ENCODE measurements around the gene G0S2.
"Not testable (repeated sequence)": the region's sequence is repeated elsewhere in the genome, so short reads cannot be mapped to it uniquely, and the experiment has no call there.

The G0S2 gene

GRCh38 chr1:209685821-209686220 is 10.6 kb downstream of the G0S2 start:
- DNase-seq: no peak

- no peak for DNase-seq
Measured at GRCh38 chr1:209686322-209686721, 11.1 kb downstream of the G0S2 start.

- DNase-seq: no peak
Measured at GRCh38 chr1:209688746-209689234, 13.6 kb downstream of the G0S2 start.

- no peak for DNase-seq
Measured at GRCh38 chr1:209689477-209689876, 14.3 kb downstream of the G0S2 start.

GRCh38 chr1:209691237-209691636 is 16.0 kb downstream of the G0S2 start:
- DNase-seq: no peak

GRCh38 chr1:209692296-209692695 is 17.1 kb downstream of the G0S2 start:
- DNase-seq: no peak

- peak; percentile 36 for DNase-seq
Measured at GRCh38 chr1:209692745-209693504, 17.7 kb downstream of the G0S2 start.

GRCh38 chr1:209696673-209697072 is 21.5 kb downstream of the G0S2 start:
- DNase-seq: no peak

GRCh38 chr1:209697126-209697525 is 21.9 kb downstream of the G0S2 start:
- DNase-seq: no peak

GRCh38 chr1:209700686-209701085 is 25.5 kb downstream of the G0S2 start:
- DNase-seq: not testable (repeated sequence)

GRCh38 chr1:209702832-209703231 is 27.6 kb downstream of the G0S2 start:
- no peak for DNase-seq

- DNase-seq: no peak
Measured at GRCh38 chr1:209703834-209704504, 28.8 kb downstream of the G0S2 start.

GRCh38 chr1:209704584-209704983 is 29.4 kb downstream of the G0S2 start, which contains the start of gene HSD11B1:
HSD11B1 (plus strand) TSS chr1:209704846; CDS start chr1:209704943, 97 bp downstream.
- DNase-seq: no peak

GRCh38 chr1:209705033-209705598 is 29.9 kb downstream of the G0S2 start:
- DNase-seq: no peak

- no peak for DNase-seq
Measured at GRCh38 chr1:209706622-209707021, 31.4 kb downstream of the G0S2 start.

GRCh38 chr1:209707308-209707707 is 32.1 kb downstream of the G0S2 start:
- DNase-seq: no peak

GRCh38 chr1:209708297-209708696 is 33.1 kb downstream of the G0S2 start:
- DNase-seq: no peak

GRCh38 chr1:209710093-209710492 is 34.9 kb downstream of the G0S2 start:
- no peak for DNase-seq

GRCh38 chr1:209710847-209711246 is 35.6 kb downstream of the G0S2 start:
- no peak for DNase-seq

GRCh38 chr1:209714338-209714737 is 39.1 kb downstream of the G0S2 start:
- no peak for DNase-seq

GRCh38 chr1:209715314-209715713 is 40.1 kb downstream of the G0S2 start:
- no peak for DNase-seq

- DNase-seq: no peak
Measured at GRCh38 chr1:209717818-209718217, 42.6 kb downstream of the G0S2 start.

- no peak for DNase-seq
Measured at GRCh38 chr1:209720326-209720725, 45.1 kb downstream of the G0S2 start.

GRCh38 chr1:209720826-209721225 is 45.6 kb downstream of the G0S2 start:
- no peak for DNase-seq
